SK-N-SH (cell line): ENCODE results near the gene SNCA. TPM values are rescaled to one million over a fixed set of nuclear protein-coding genes. Genes with fewer than 3 reads are reported as not detected.

Source experiments
- CTCF ChIA-PET: fragments of 300-600, 350-600 bp; formaldehyde crosslinking; extraction: SDS; loops from one replicate; lab custom pipeline; 2021; lab: Yijun Ruan, JAX
- POLR2A ChIA-PET: fragments of 350-600 bp; sonication (Branson Sonifier 250); formaldehyde crosslinking; extraction: SDS; loops from one replicate; lab custom pipeline; 2020; ENCODE audit warnings: antibody characterized with exemption, inconsistent platforms; lab: Yijun Ruan, JAX
- DNase-seq: peaks from one replicate; pipeline ENCODE4 v3.0.0; 2012
- H2AFZ ChIP-seq: fragments of 200-600 bp; sonication (generic); 2 replicates; pipeline ENCODE4 v1.8.1; 2016; ENCODE audit warnings: antibody characterized with exemption, mild to moderate bottlenecking, low read depth
- H3F3A ChIP-seq: fragments of 200-600 bp; sonication (generic); replicated peaks from 2 replicates; pipeline ENCODE3; 2016; ENCODE audit warnings: antibody characterized with exemption, mild to moderate bottlenecking; ENCODE audit not compliant: insufficient read depth
- H3K27ac ChIP-seq, 2 experiments: fragments of 200-500 bp in 1 of 2; fragments of 200-600 bp in 1 of 2; sonication (Bioruptor generic) in 1 of 2; sonication (generic), shearing (Covaris generic) in 1 of 2; 2 replicates each; pipeline versions ENCODE4 v1.5.1 to v1.6.1; 2014 to 2016; ENCODE audit warnings: low read depth in 2 of 2, inconsistent platforms in 1 of 2, low read length in 1 of 2, mild to moderate bottlenecking in 1 of 2, mixed read lengths in 1 of 2
- H3K27me3 ChIP-seq: fragments of 200-600 bp; sonication (generic), shearing (Covaris generic); 2 replicates; pipeline ENCODE4 v1.6.1; 2016; ENCODE audit warnings: mixed run types; ENCODE audit not compliant: insufficient read depth
- H3K36me3 ChIP-seq, 2 experiments: fragments of 200-500 bp in 1 of 2; fragments of 200-600 bp in 1 of 2; sonication (Bioruptor generic) in 1 of 2; sonication (generic) in 1 of 2; replicated peaks in 1 of 2; 2 replicates each; pipeline versions ENCODE3 to v1.5.1; 2014 to 2016; ENCODE audit warnings: low read length in 1 of 2, mild to moderate bottlenecking in 1 of 2; ENCODE audit not compliant: insufficient read depth in 2 of 2, control insufficient read depth in 1 of 2
- H3K4me1 ChIP-seq, 2 experiments: fragments of 200-500 bp in 1 of 2; fragments of 200-600 bp in 1 of 2; sonication (Bioruptor generic) in 1 of 2; sonication (generic), shearing (Covaris generic) in 1 of 2; 2 replicates each; pipeline versions ENCODE4 v1.5.1 to v1.6.1; 2014 to 2016; ENCODE audit warnings: low read depth in 1 of 2, low read length in 1 of 2, mixed run types in 1 of 2; ENCODE audit not compliant: insufficient read depth in 2 of 2, control insufficient read depth in 1 of 2
- H3K4me2 ChIP-seq: fragments of 200-600 bp; sonication (generic), shearing (Covaris generic); 2 replicates; pipeline ENCODE4 v1.6.1; 2017; ENCODE audit warnings: mixed run types
- H3K4me3 ChIP-seq, 2 experiments: fragments of 200-500 bp in 1 of 2; fragments of 200-600 bp in 1 of 2; sonication (Bioruptor generic) in 1 of 2; sonication (generic), shearing (Covaris generic) in 1 of 2; 2 replicates each; pipeline versions ENCODE4 v1.5.1 to v1.8.1; 2014 to 2016; ENCODE audit warnings: low read depth in 2 of 2, inconsistent platforms in 1 of 2, low read length in 1 of 2, mild to moderate bottlenecking in 1 of 2, mixed read lengths in 1 of 2, moderate library complexity in 1 of 2
- H3K79me2 ChIP-seq: fragments of 200-600 bp; sonication (generic); 2 replicates; pipeline ENCODE4 v1.8.1; 2017; ENCODE audit warnings: mild to moderate bottlenecking; ENCODE audit not compliant: insufficient read depth
- H3K9ac ChIP-seq: fragments of 200-600 bp; sonication (generic); 2 replicates; pipeline ENCODE4 v1.6.1; 2017; ENCODE audit warnings: mixed run types
- H3K9me2 ChIP-seq: fragments of 200-600 bp; sonication (generic); 2 replicates; pipeline ENCODE4 v1.6.1; 2017; ENCODE audit warnings: mixed run types
- H3K9me3 ChIP-seq: fragments of 200-600 bp; sonication (generic); 2 replicates; pipeline ENCODE4 v1.6.1; 2017; ENCODE audit warnings: mixed run types, mild to moderate bottlenecking, moderate library complexity
- H4K20me1 ChIP-seq: fragments of 200-600 bp; sonication (generic); 2 replicates; pipeline ENCODE4 v1.6.1; 2017; ENCODE audit warnings: mild to moderate bottlenecking, mixed run types; ENCODE audit not compliant: insufficient read depth
- CTCF ChIP-seq: fragments of 200-600 bp; sonication (generic); IDR thresholded peaks from 2 replicates; pipeline ENCODE4 v1.6.1; 2017; ENCODE audit warnings: antibody characterized with exemption, mild to moderate bottlenecking, moderate library complexity
- EP300 ChIP-seq, 2 experiments: IDR thresholded peaks; 2 replicates each; pipeline versions ENCODE4 v1.4.0 to v1.6.1; 2012; ENCODE audit warnings: borderline replicate concordance in 1 of 2, low read depth in 1 of 2, low read length in 1 of 2
- FOSL2 ChIP-seq: IDR thresholded peaks from 2 replicates; pipeline ENCODE4 v1.4.0; 2012; ENCODE audit warnings: low read depth, mild to moderate bottlenecking, moderate library complexity, borderline replicate concordance
- IRF3 ChIP-seq: fragments of 150-350 bp; IDR thresholded peaks from 2 replicates; pipeline ENCODE4 v1.6.1; 2016; ENCODE audit warnings: mild to moderate bottlenecking, low read depth, low read length
- MEF2A ChIP-seq: IDR thresholded peaks from 2 replicates; pipeline ENCODE4 v1.4.0; 2012; ENCODE audit warnings: low read depth, borderline replicate concordance
- POLR2AphosphoS5 ChIP-seq: IDR thresholded peaks from 2 replicates; pipeline ENCODE4 v1.6.1; 2012; ENCODE audit warnings: low read depth, low read length
- RAD21 ChIP-seq: IDR thresholded peaks from 2 replicates; pipeline ENCODE4 v1.6.1; 2012; ENCODE audit warnings: mild to moderate bottlenecking, low read length
- REST ChIP-seq: IDR thresholded peaks from 2 replicates; pipeline ENCODE4 v1.6.1; 2012; ENCODE audit warnings: mild to moderate bottlenecking, low read depth, low read length, moderate library complexity
- RFX5 ChIP-seq: IDR thresholded peaks from 2 replicates; pipeline ENCODE4 v1.6.1; 2012; ENCODE audit warnings: mild to moderate bottlenecking, improper control_type of control experiment, low read length
- SMC3 ChIP-seq: IDR thresholded peaks from 2 replicates; pipeline ENCODE4 v1.6.1; 2012; ENCODE audit warnings: low read depth, low read length, improper control_type of control experiment
- TEAD4 ChIP-seq: IDR thresholded peaks from 2 replicates; pipeline ENCODE4 v1.4.0; 2012; ENCODE audit warnings: mild to moderate bottlenecking, borderline replicate concordance; ENCODE audit not compliant: insufficient read depth
- WGBS: methylation state at CpG from one replicate; pipeline ENCODE4 v1.1.6; 2017; ENCODE audit warnings: low lambda C conversion rate; 5-methylcytosine and 5-hydroxymethylcytosine counted together
- polyA plus RNA-seq, 3 experiments: library from polyadenylated mRNA; depleted of rRNA; stranded (reverse); fragments of >200 nt; gene quantifications; 2 replicates each; pipeline ENCODE4 v1.2.3, GENCODE V29; 2012
- TF ChIP-seq, protein P1 (sequence below): fragments of 150-350 bp; IDR thresholded peaks from 2 replicates; pipeline ENCODE4 v1.6.1; 2017; ENCODE audit warnings: antibody characterized with exemption, low read length, low read depth, borderline replicate concordance
- TF ChIP-seq, protein P2 (sequence below): IDR thresholded peaks from 2 replicates; pipeline ENCODE4; 2012

Gene SNCA
- polyA plus RNA-seq, 1 of the 3 experiments (the other 2 are of a cell fraction) = 12.9 TPM

DNA sequence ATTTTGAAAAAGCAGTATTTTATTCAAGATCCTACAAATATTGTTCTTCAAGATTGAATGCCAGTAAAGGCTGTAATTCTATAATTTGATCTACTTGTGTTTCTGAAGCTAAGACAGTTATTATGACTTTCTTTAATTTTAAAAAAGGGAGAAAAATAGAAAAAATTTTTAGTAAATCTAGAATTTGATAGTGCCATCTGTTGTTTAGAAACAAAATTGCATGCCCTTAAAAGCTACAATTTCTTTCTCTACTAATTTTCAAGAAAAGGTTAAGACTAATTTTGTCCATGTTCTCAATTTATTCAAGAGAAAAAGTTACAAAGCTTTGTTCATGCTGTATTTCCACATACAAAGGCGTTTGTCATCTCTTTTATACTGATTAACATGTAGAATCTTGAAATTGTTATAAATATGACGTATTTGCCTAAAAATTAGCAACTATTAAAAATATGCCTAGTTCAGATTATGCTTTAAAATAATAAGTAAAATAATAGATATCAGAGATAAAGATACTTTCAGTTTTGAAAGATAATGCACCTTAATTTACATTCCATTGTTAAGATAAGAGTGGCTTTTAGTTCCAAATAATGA, 32.1 kb upstream of the SNCA start:
- TF ChIP-seq EP300 (IDR thresholded peaks at IDR 0.05; ENCODE audit: borderline replicate concordance in 1 of 2, low read depth in 1 of 2, low read length in 1 of 2) (no peak), TEAD4 (no peak), SMC3 (peak; percentile 24; the same call in 1 of the 2 replicates), IRF3 (no peak), RFX5 (no peak), RAD21 (peak; percentile 50), MEF2A (no peak), POLR2AphosphoS5 (no peak), FOSL2 (no peak), REST (no peak), CTCF (peak; percentile 79)
- TF ChIP-seq, protein P1, sequence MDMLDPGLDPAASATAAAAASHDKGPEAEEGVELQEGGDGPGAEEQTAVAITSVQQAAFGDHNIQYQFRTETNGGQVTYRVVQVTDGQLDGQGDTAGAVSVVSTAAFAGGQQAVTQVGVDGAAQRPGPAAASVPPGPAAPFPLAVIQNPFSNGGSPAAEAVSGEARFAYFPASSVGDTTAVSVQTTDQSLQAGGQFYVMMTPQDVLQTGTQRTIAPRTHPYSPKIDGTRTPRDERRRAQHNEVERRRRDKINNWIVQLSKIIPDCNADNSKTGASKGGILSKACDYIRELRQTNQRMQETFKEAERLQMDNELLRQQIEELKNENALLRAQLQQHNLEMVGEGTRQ = no peak
- TF ChIP-seq, protein P2, sequence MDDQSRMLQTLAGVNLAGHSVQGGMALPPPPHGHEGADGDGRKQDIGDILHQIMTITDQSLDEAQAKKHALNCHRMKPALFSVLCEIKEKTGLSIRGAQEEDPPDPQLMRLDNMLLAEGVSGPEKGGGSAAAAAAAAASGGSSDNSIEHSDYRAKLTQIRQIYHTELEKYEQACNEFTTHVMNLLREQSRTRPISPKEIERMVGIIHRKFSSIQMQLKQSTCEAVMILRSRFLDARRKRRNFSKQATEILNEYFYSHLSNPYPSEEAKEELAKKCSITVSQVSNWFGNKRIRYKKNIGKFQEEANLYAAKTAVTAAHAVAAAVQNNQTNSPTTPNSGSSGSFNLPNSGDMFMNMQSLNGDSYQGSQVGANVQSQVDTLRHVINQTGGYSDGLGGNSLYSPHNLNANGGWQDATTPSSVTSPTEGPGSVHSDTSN = no peak
- TF ChIP-seq, all 33 proteins: peak for 3

More for the DNA sequence above, 32.1 kb upstream of the SNCA start:
- no peak overlapping the region for H3K27ac ChIP-seq
- H3K9ac ChIP-seq = no peak overlapping the region
- H4K20me1 ChIP-seq = no peaks in the 10 kb centered on the region
- CTCF ChIA-PET = interaction anchor here (0.6 to 5.2 kb wide), 28 partner anchors 10 to 734 kb away, joined by 3 to 48 read pairs (median 4); partner anchors contain the start of genes MMRN1 and SNCA
- H3K9me3 ChIP-seq = no peaks in the 10 kb centered on the region
- no peaks in the 10 kb centered on the region for H3F3A ChIP-seq
- POLR2A ChIA-PET = no interaction called here
- no peaks in the 10 kb centered on the region for H3K9me2 ChIP-seq
- H3K27me3 ChIP-seq = no peaks in the 10 kb centered on the region
- WGBS = 39% methylated on average over 2 of the region's 2 CpGs
- no peak overlapping the region for H3K4me2 ChIP-seq
- no peaks in the 10 kb centered on the region for H3K36me3 ChIP-seq
- no peak overlapping the region for H3K4me3 ChIP-seq
- no peak overlapping the region for H2AFZ ChIP-seq
- DNase-seq = no peak
- H3K79me2 ChIP-seq = no peaks in the 10 kb centered on the region
- H3K4me1 ChIP-seq = no peaks in the 10 kb centered on the region
